Duodenal mucosa (tissue), 2 donors: ENCODE results near the gene SYNJ1.
"Not testable (repeated sequence)": the region's sequence is repeated elsewhere in the genome, so short reads cannot be mapped to it uniquely, and the experiment has no call there.

Experiments used
- H3K27ac ChIP-seq: one replicate; pipeline ENCODE4 v1.7.0; 2013; ENCODE audit warnings: low read depth, low read length
- H3K27me3 ChIP-seq, 2 donors: one replicate each; pipeline ENCODE4 v1.7.0; 2013; ENCODE audit warnings: low read length in 2 of 2, control low read depth in 1 of 2; ENCODE audit not compliant: insufficient read depth in 2 of 2, control insufficient read depth in 1 of 2
- H3K36me3 ChIP-seq, 2 donors: one replicate each; pipeline ENCODE4 v1.7.0; 2013; ENCODE audit warnings: low read length in 2 of 2, control low read depth in 1 of 2; ENCODE audit not compliant: insufficient read depth in 2 of 2, control insufficient read depth in 1 of 2
- H3K4me1 ChIP-seq, 2 donors: one replicate each; pipeline ENCODE4 v1.7.0; 2013; ENCODE audit warnings: low read length in 2 of 2, control low read depth in 1 of 2; ENCODE audit not compliant: insufficient read depth in 2 of 2, control insufficient read depth in 1 of 2
- H3K4me3 ChIP-seq, 2 donors: one replicate each; pipeline ENCODE4 v1.7.0; 2013; ENCODE audit warnings: low read length in 2 of 2, low read depth in 1 of 2
- H3K9ac ChIP-seq, 2 donors: one replicate each; pipeline ENCODE4 v1.7.0; 2013; ENCODE audit warnings: low read length in 2 of 2, low read depth in 1 of 2
- H3K9me3 ChIP-seq, 2 donors: one replicate each; pipeline ENCODE4 v1.7.0; 2013; ENCODE audit warnings: low read length in 2 of 2, control low read depth in 1 of 2; ENCODE audit not compliant: control insufficient read depth in 1 of 2

SYNJ1 gene

GRCh38 chr21:32741336-32741735 lies 13.5 kb upstream of the SYNJ1 start:
- Histone ChIP-seq H3K4me1 (no peaks in the 10 kb centered on the region), H3K36me3 (peaks cover 36 to 83% of the 10 kb centered on the region in 2 donors), H3K9me3 (no peaks in the 10 kb centered on the region), H3K4me3 (no peak overlapping the region), H3K27ac (no peak overlapping the region), H3K9ac (no peak overlapping the region), H3K27me3 (no peaks in the 10 kb centered on the region)

GRCh38 chr21:32739946-32740345 lies 12.1 kb upstream of the SYNJ1 start:
- Histone ChIP-seq H3K27me3 (no peaks in the 10 kb centered on the region), H3K4me3 (no peak overlapping the region), H3K4me1 (no peaks in the 10 kb centered on the region), H3K36me3 (peaks cover 32 to 80% of the 10 kb centered on the region in 2 donors), H3K9ac (no peak overlapping the region), H3K9me3 (no peaks in the 10 kb centered on the region), H3K27ac (no peak overlapping the region)

DNA sequence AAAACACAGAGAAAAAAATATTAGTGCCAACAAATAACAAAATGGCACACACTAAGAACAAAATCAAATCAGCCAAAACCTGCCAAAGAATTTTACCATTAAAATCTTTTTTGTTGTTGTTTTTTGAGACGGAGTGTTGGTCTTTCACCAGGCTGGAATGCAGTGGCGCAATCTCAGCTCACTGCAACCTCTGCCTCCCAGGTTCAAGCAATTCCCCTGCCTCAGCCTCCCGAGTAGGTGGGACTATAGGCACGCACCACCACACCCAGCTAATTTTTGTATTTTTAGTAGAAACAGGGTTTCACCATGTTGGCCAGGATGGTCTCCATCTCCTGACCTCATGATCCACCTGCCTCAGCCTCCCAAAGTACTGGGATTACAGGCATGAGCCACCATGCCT lies 8.3 kb upstream of the SYNJ1 start:
- not testable (repeated sequence) for H3K27ac ChIP-seq, H3K4me3 ChIP-seq
- H3K36me3 ChIP-seq = peaks cover 15 to 60% of the 10 kb centered on the region in 2 donors

GRCh38 chr21:32735524-32735923 lies 7.7 kb upstream of the SYNJ1 start:
- no peak overlapping the region for H3K4me3 ChIP-seq
- peaks cover 0 to 7% of the 10 kb centered on the region in 2 donors for H3K4me1 ChIP-seq
- H3K27me3 ChIP-seq = no peaks in the 10 kb centered on the region
- H3K27ac ChIP-seq = no peak overlapping the region
- no peaks in the 10 kb centered on the region for H3K9me3 ChIP-seq
- peaks cover 12 to 56% of the 10 kb centered on the region in 2 donors for H3K36me3 ChIP-seq
- H3K9ac ChIP-seq = no peak overlapping the region

More for the DNA sequence above, 8.3 kb upstream of the SYNJ1 start:
- H3K9ac ChIP-seq, H3K27me3 ChIP-seq, H3K4me1 ChIP-seq, H3K9me3 ChIP-seq: not testable (repeated sequence)

GRCh38 chr21:32733990-32734613 lies 6.3 kb upstream of the SYNJ1 start:
- Histone ChIP-seq H3K4me1 (peaks cover 0 to 7% of the 10 kb centered on the region in 2 donors), H3K36me3 (peaks cover 8 to 45% of the 10 kb centered on the region in 2 donors), H3K4me3 (no peak overlapping the region), H3K27ac (no peak overlapping the region), H3K27me3 (no peaks in the 10 kb centered on the region), H3K9ac (no peak overlapping the region), H3K9me3 (no peaks in the 10 kb centered on the region)

DNA sequence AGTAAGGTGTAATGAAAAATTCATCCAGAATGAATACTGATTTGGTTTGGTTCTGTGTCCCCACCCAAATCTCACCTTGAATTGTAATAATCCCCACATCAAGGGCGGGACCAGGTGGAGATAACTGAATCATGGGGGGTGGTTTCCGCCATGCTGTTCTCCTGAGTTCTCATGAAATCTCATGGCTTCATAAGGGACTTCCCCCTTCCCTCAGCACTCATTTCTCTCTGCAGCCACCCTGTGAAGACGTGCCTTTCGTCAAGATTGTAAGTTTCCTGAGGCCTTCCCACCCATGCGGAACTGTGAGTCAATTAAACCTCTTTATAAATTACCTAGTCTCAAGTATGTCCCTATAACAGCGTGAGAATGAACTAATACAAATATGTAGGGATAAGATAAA lies 5.5 kb upstream of the SYNJ1 start:
- H3K9me3 ChIP-seq = no peaks in the 10 kb centered on the region
- H3K27me3 ChIP-seq = no peaks in the 10 kb centered on the region
- H3K9ac ChIP-seq = no peak overlapping the region
- no peak overlapping the region for H3K27ac ChIP-seq
- no peak overlapping the region for H3K4me3 ChIP-seq
- peaks cover 3 to 38% of the 10 kb centered on the region in 2 donors for H3K36me3 ChIP-seq
- peaks cover 4 to 13% of the 10 kb centered on the region in 2 donors for H3K4me1 ChIP-seq

DNA sequence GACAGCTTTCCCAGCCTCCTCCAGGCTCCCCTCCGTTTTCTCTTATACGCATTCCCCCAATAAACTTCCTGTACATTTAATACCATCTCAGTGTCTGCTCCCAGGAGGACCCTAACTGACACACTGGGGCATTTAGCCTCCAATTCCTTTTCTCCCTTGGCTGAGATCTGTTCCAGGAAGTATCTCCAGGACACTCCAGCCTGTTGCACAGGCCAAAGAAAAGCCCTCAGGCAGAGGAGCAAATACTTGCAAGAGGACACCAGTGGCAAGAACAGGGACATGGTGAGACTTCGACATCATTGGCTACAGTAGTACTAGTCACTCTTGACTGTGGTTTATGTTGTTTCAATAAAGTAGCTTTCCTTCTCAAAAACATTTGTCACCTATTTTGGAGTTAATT lies 4.7 kb upstream of the SYNJ1 start:
- Histone ChIP-seq H3K9me3 (no peaks in the 10 kb centered on the region), H3K4me1 (peaks cover 5 to 13% of the 10 kb centered on the region in 2 donors), H3K36me3 (peaks cover 3 to 33% of the 10 kb centered on the region in 2 donors), H3K27ac (no peak overlapping the region), H3K9ac (no peak overlapping the region), H3K4me3 (no peak overlapping the region), H3K27me3 (no peaks in the 10 kb centered on the region)

GRCh38 chr21:32728848-32729247 lies 1.0 kb upstream of the SYNJ1 start:
- peak overlapping the region in 1 of 2 donors; percentile 46 for H3K9ac ChIP-seq
- peaks cover 15 to 23% of the 10 kb centered on the region in 2 donors for H3K4me1 ChIP-seq
- no peak overlapping the region for H3K27ac ChIP-seq
- peaks cover 0 to 9% of the 10 kb centered on the region in 2 donors for H3K36me3 ChIP-seq
- no peaks in the 10 kb centered on the region for H3K27me3 ChIP-seq
- H3K9me3 ChIP-seq = no peaks in the 10 kb centered on the region
- peak overlapping the region; percentile 92 to 95 for H3K4me3 ChIP-seq

GRCh38 chr21:32728456-32728839 lies 635 bp upstream of the SYNJ1 start:
- H3K27ac ChIP-seq = peak overlapping the region; percentile 90
- H3K9me3 ChIP-seq = no peaks in the 10 kb centered on the region
- H3K36me3 ChIP-seq = peaks cover 0 to 11% of the 10 kb centered on the region in 2 donors
- no peaks in the 10 kb centered on the region for H3K27me3 ChIP-seq
- peak overlapping the region; percentile 92 to 95 for H3K4me3 ChIP-seq
- peaks cover 15 to 23% of the 10 kb centered on the region in 2 donors for H3K4me1 ChIP-seq
- peak overlapping the region; percentile 46 to 69 for H3K9ac ChIP-seq

DNA sequence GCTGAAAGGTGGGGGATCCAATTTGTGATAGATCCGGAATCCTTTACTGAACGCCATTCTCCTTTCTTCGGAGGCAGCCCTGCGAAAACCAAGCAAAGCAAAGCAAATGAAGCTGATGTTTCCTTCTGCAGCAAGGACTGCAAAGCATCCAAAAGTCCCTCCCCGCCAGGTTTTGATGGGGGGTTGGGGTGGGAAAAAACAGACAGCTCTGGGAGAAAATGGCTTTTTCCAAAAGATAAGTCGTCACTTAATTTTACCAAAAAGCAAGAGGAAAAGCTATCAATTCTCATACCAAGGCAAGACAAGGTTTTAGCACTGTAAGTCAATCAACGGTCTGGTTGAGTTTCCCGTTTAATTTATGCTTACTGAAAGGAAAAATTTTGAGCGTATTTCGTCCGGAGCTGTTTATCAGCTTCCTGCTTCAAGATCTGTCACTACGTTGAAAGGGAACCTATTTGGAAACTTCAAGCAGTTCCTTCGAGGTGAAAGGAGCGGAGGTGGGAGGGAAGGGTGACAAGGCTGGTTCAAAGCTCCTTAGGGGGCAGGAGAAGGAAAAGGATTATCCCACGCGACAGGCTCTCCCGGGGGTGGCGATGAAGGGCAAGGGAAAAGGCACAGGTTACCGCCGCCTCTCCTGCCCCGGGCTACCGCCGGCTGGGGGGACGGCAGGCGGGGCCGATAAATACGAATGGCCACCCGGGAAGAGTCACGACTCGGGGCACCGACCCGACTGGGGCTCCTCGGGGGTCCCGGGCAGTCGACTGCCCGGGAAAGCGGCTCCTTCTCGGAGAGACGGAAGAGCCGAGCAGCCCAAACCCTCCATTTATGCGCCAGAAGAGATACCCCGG lies 750 bp downstream of the SYNJ1 start:
- H3K4me1 ChIP-seq = peaks cover 15 to 20% of the 10 kb centered on the region in 2 donors

More for the DNA sequence above, 750 bp downstream of the SYNJ1 start:
- H3K36me3 ChIP-seq = peaks cover 0 to 6% of the 10 kb centered on the region in 2 donors
- peak overlapping the region; percentile 90 for H3K27ac ChIP-seq
- H3K9ac ChIP-seq = peak overlapping the region; percentile 86 to 91
- no peaks in the 10 kb centered on the region for H3K9me3 ChIP-seq
- H3K4me3 ChIP-seq = peak overlapping the region; percentile 92 to 95
- H3K27me3 ChIP-seq = no peaks in the 10 kb centered on the region
